VCaP (cell line): ENCODE data around the gene TTLL9.

Experiments used
- H3K27ac ChIP-seq: fragments of 450-650 bp; 2 replicates; pipeline ENCODE4 v1.5.1; 2017
- CTCF ChIP-seq: fragments of 450-650 bp; conservative IDR thresholded peaks from 2 replicates; pipeline ENCODE4 v1.5.1; 2017; ENCODE audit warnings: mild to moderate bottlenecking, moderate library complexity

TTLL9 gene

GRCh38 chr20:31979713-31980426 is 109.4 kb downstream of the TTLL9 start:
- no peak overlapping the region for H3K27ac ChIP-seq
- TF ChIP-seq CTCF, result no peak

GRCh38 chr20:31981784-31982183 is 111.3 kb downstream of the TTLL9 start:
- TF ChIP-seq CTCF, result no peak
- H3K27ac ChIP-seq, result no peak overlapping the region

GRCh38 chr20:31984981-31985471 is 114.6 kb downstream of the TTLL9 start:
- no peak overlapping the region for H3K27ac ChIP-seq
- no peak for TF ChIP-seq CTCF

GRCh38 chr20:31987744-31988143 is 117.3 kb downstream of the TTLL9 start:
- H3K27ac ChIP-seq, result no peak overlapping the region
- TF ChIP-seq CTCF, result no peak

GRCh38 chr20:31988430-31989015 is 118.1 kb downstream of the TTLL9 start:
- TF ChIP-seq CTCF, result no peak
- H3K27ac ChIP-seq, result no peak overlapping the region

GRCh38 chr20:31989030-31989645 is 118.7 kb downstream of the TTLL9 start:
- no peak for TF ChIP-seq CTCF
- no peak overlapping the region for H3K27ac ChIP-seq

GRCh38 chr20:31990641-31991338 is 120.4 kb downstream of the TTLL9 start:
- no peak overlapping the region for H3K27ac ChIP-seq
- no peak for TF ChIP-seq CTCF
